WTC11 (cell line): ENCODE results near the gene ERCC4. TPM values are rescaled to one million over a fixed set of nuclear protein-coding genes. Genes with fewer than 3 reads are reported as not detected.

Source experiments
- ATAC-seq: fragments of 200-7000 bp; cut with Tn5 transposase; 2 replicates; pipeline ENCODE4 v1.10.0; 2021; ENCODE audit warnings: mild to moderate bottlenecking, moderate library complexity
- CTCF ChIA-PET: fragments of 300-600 bp; sonication (Branson Sonifier 250); formaldehyde crosslinking; loops from one replicate; lab custom pipeline; 2021; ENCODE audit warnings: antibody characterized with exemption; lab: Charles Lee
- POLR2A ChIA-PET: fragments of 350-600 bp; sonication (Branson Sonifier 250); formaldehyde crosslinking; loops from one replicate; lab custom pipeline; 2021; ENCODE audit warnings: antibody characterized with exemption; lab: Charles Lee
- DNase-seq: peaks from one replicate; pipeline ENCODE4 v3.0.0; 2021; ENCODE audit warnings: low spot score
- H3K27ac Mint-ChIP-seq: 2 replicates; pipeline ENCODE4 v1.8.0; 2021; ENCODE audit warnings: mixed read lengths
- H3K27me3 Mint-ChIP-seq: 2 replicates; pipeline ENCODE4 v1.8.0; 2021; ENCODE audit warnings: low read depth, mild to moderate bottlenecking, moderate library complexity, mixed read lengths
- H3K36me3 Mint-ChIP-seq: 2 replicates; pipeline ENCODE4 v1.8.0; 2021; ENCODE audit warnings: mixed read lengths
- H3K4me1 Mint-ChIP-seq: 2 replicates; pipeline ENCODE4 v1.8.0; 2022; ENCODE audit warnings: mixed read lengths
- H3K4me3 Mint-ChIP-seq: 2 replicates; pipeline ENCODE4 v1.8.0; 2021; ENCODE audit warnings: mild to moderate bottlenecking, moderate library complexity, mixed read lengths
- H3K9me3 Mint-ChIP-seq: 2 replicates; pipeline ENCODE4 v1.8.0; 2021; ENCODE audit warnings: mixed read lengths
- CBFB ChIP-seq: sonication (generic); formaldehyde crosslinking; IDR thresholded peaks from 2 replicates; pipeline ENCODE4 v1.8.1; 2022; ENCODE audit warnings: mild to moderate bottlenecking, low read depth, missing genetic modification reagents
- ELF4 ChIP-seq: sonication (generic); formaldehyde crosslinking; IDR thresholded peaks from 2 replicates; pipeline ENCODE4 v1.8.1; 2022; ENCODE audit warnings: low read depth, mild to moderate bottlenecking, moderate library complexity, missing genetic modification reagents
- ESRRA ChIP-seq: sonication (generic); formaldehyde crosslinking; IDR thresholded peaks from 2 replicates; pipeline ENCODE4 v1.8.1; 2022; ENCODE audit warnings: mild to moderate bottlenecking, missing genetic modification reagents, borderline replicate concordance
- ETV6 ChIP-seq: sonication (generic); formaldehyde crosslinking; IDR thresholded peaks from 2 replicates; pipeline ENCODE4 v1.8.1; 2022; ENCODE audit warnings: mild to moderate bottlenecking, missing genetic modification reagents
- GABPB1 ChIP-seq: sonication (generic); formaldehyde crosslinking; IDR thresholded peaks from 2 replicates; pipeline ENCODE4 v1.8.1; 2023; ENCODE audit warnings: mild to moderate bottlenecking, missing genetic modification reagents
- IRF2 ChIP-seq: sonication (generic); formaldehyde crosslinking; IDR thresholded peaks from 2 replicates; pipeline ENCODE4 v1.8.0; 2022; ENCODE audit warnings: low read depth, missing genetic modification reagents, borderline replicate concordance
- JAZF1 ChIP-seq: fragments of 250-450 bp; sonication (Bioruptor Pico); IDR thresholded peaks from 2 replicates; pipeline ENCODE4 v1.9.0; 2021; ENCODE audit warnings: moderate library complexity, mild to moderate bottlenecking, inconsistent platforms
- MXD4 ChIP-seq: fragments of 250-450 bp; sonication (Bioruptor Pico); IDR thresholded peaks from 2 replicates; pipeline ENCODE4 v1.8.0; 2021; ENCODE audit warnings: mild to moderate bottlenecking, moderate library complexity, borderline replicate concordance
- MYBL2 ChIP-seq: sonication (generic); formaldehyde crosslinking; IDR thresholded peaks from 2 replicates; pipeline ENCODE4 v1.8.1; 2023; ENCODE audit warnings: mild to moderate bottlenecking, moderate library complexity, missing genetic modification reagents
- NFATC4 ChIP-seq: fragments of 250-450 bp; sonication (Bioruptor Pico); IDR thresholded peaks from 2 replicates; pipeline ENCODE4 v1.9.0; 2021; ENCODE audit warnings: mild to moderate bottlenecking
- NFYB ChIP-seq: sonication (generic); formaldehyde crosslinking; conservative IDR thresholded peaks from 2 replicates; pipeline ENCODE4 v1.8.0; 2022; ENCODE audit warnings: low read depth, missing genetic modification reagents
- NR1H2 ChIP-seq: sonication (generic); formaldehyde crosslinking; IDR thresholded peaks from 2 replicates; pipeline ENCODE4 v1.9.0; 2021; ENCODE audit warnings: mild to moderate bottlenecking, moderate library complexity, missing genetic modification reagents
- NR3C1 ChIP-seq: sonication (generic); formaldehyde crosslinking; conservative IDR thresholded peaks from 2 replicates; pipeline ENCODE4 v1.8.1; 2023; ENCODE audit warnings: low read depth, mild to moderate bottlenecking, missing genetic modification reagents
- SP1 ChIP-seq: sonication (generic); formaldehyde crosslinking; conservative IDR thresholded peaks from 2 replicates; pipeline ENCODE4 v1.8.1; 2022; ENCODE audit warnings: missing genetic modification reagents
- TEAD1 ChIP-seq: sonication (generic); formaldehyde crosslinking; IDR thresholded peaks from 2 replicates; pipeline ENCODE4 v1.8.0; 2022; ENCODE audit warnings: mild to moderate bottlenecking, missing genetic modification reagents
- TEAD4 ChIP-seq: sonication (generic); formaldehyde crosslinking; IDR thresholded peaks from 2 replicates; pipeline ENCODE4 v1.8.0; 2022; ENCODE audit warnings: mild to moderate bottlenecking, missing genetic modification reagents
- ZBTB21 ChIP-seq: sonication (generic); formaldehyde crosslinking; IDR thresholded peaks from 2 replicates; pipeline ENCODE4 v1.8.1; 2023; ENCODE audit warnings: mild to moderate bottlenecking, missing genetic modification reagents, borderline replicate concordance
- ZNF121 ChIP-seq: sonication (generic); formaldehyde crosslinking; IDR thresholded peaks from 2 replicates; pipeline ENCODE4 v1.8.0; 2023; ENCODE audit warnings: missing genetic modification reagents
- ZNF396 ChIP-seq: fragments of 250-450 bp; sonication (Bioruptor Pico); IDR thresholded peaks from 2 replicates; pipeline ENCODE4 v1.8.0; 2021; ENCODE audit warnings: mild to moderate bottlenecking, moderate library complexity, borderline replicate concordance
- total RNA-seq: library from RNA; stranded (reverse); gene quantifications from 3 replicates; pipeline ENCODE4 v1.2.3, GENCODE V29; 2021
- TF ChIP-seq, protein P1 (sequence below): sonication (generic); formaldehyde crosslinking; IDR thresholded peaks from 2 replicates; pipeline ENCODE4 v1.8.1; 2023; ENCODE audit warnings: mild to moderate bottlenecking, missing genetic modification reagents, moderate library complexity
- TF ChIP-seq, protein P2 (sequence below): sonication (generic); formaldehyde crosslinking; IDR thresholded peaks from 2 replicates; pipeline ENCODE4 v1.8.0; 2022; ENCODE audit warnings: mild to moderate bottlenecking, missing genetic modification reagents
- TF ChIP-seq, protein P3 (sequence below): fragments of 250-450 bp; sonication (Bioruptor Pico); IDR thresholded peaks from 2 replicates; pipeline ENCODE4 v1.9.0; 2021; ENCODE audit warnings: mild to moderate bottlenecking
- TF ChIP-seq, protein P4 (sequence below): fragments of 250-450 bp; sonication (Bioruptor Pico); IDR thresholded peaks from 2 replicates; pipeline ENCODE4 v1.8.0; 2021; ENCODE audit warnings: mild to moderate bottlenecking

Gene ERCC4
- total RNA-seq, 1 experiment from 2014 or later, result 12.1 TPM

DNA sequence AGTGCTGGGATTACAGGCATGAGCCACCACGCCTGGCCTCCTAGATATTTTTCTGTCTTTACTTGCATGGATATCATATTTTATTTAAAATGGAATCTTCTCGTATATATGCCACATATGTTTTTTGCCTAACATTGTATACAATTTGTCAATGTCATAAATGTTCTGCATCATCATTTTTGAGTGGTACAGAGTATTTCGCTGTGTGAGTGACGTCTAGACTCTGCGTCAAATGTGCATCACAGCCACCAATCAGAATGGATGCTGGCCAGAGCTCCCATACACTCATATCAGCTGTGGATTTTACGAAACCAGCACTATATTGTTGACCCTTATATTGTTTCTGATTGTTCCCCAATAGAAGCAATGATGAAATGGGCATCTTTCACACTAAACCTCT, 57.2 kb downstream of the ERCC4 start (continued):
- no peak for TF ChIP-seq NFATC4 (CRISPR knock-in tag)
- TF ChIP-seq JAZF1 (CRISPR knock-in tag), result no peak
- TF ChIP-seq, protein P1, sequence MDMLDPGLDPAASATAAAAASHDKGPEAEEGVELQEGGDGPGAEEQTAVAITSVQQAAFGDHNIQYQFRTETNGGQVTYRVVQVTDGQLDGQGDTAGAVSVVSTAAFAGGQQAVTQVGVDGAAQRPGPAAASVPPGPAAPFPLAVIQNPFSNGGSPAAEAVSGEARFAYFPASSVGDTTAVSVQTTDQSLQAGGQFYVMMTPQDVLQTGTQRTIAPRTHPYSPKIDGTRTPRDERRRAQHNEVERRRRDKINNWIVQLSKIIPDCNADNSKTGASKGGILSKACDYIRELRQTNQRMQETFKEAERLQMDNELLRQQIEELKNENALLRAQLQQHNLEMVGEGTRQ (CRISPR knock-in tag), result no peak
- no peak for TF ChIP-seq ZNF396 (CRISPR knock-in tag)
- TF ChIP-seq ETV6 (CRISPR knock-in tag), result no peak
- no peak for TF ChIP-seq ZNF121
- TF ChIP-seq NR1H2, result no peak
- TF ChIP-seq, protein P2, sequence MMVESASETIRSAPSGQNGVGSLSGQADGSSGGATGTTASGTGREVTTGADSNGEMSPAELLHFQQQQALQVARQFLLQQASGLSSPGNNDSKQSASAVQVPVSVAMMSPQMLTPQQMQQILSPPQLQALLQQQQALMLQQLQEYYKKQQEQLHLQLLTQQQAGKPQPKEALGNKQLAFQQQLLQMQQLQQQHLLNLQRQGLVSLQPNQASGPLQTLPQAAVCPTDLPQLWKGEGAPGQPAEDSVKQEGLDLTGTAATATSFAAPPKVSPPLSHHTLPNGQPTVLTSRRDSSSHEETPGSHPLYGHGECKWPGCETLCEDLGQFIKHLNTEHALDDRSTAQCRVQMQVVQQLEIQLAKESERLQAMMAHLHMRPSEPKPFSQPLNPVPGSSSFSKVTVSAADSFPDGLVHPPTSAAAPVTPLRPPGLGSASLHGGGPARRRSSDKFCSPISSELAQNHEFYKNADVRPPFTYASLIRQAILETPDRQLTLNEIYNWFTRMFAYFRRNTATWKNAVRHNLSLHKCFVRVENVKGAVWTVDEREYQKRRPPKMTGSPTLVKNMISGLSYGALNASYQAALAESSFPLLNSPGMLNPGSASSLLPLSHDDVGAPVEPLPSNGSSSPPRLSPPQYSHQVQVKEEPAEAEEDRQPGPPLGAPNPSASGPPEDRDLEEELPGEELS (CRISPR knock-in tag), result no peak
- TF ChIP-seq TEAD4 (CRISPR knock-in tag), result no peak
- no peak for TF ChIP-seq MXD4 (CRISPR knock-in tag)
- no peak for TF ChIP-seq SP1 (CRISPR knock-in tag)
- TF ChIP-seq, protein P3, sequence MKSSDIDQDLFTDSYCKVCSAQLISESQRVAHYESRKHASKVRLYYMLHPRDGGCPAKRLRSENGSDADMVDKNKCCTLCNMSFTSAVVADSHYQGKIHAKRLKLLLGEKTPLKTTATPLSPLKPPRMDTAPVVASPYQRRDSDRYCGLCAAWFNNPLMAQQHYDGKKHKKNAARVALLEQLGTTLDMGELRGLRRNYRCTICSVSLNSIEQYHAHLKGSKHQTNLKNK (CRISPR knock-in tag), result no peak

DNA sequence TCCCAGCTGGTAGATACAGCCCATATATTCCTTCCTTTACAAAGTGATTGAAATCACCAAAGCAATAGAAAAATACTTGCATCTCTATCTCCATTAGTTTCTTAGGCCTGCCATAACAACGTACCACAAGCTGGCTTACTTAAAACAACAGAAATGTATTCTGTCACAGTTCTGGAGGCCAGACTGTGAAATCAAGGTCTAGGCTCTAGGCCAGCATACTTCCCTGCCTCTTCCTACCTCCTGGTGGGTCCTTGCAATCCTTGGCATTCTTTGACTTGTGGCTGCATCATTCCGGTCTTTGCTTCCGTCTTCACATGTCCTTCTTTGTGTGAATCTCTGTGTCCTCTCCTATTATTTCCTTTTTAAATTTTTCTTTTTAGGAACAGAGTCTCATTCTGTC, 62.5 kb downstream of the ERCC4 start:
- H3K4me3 Mint-ChIP-seq, result no peak overlapping the region
- peaks cover 4% of the 10 kb centered on the region; the same call in 1 of the 2 replicates for H3K9me3 Mint-ChIP-seq
- ATAC-seq (no peak), DNase-seq (no peak)
- CTCF ChIA-PET, result interaction anchor here (0.9 kb wide), 1 partner anchor 37 kb away, joined by 5 read pairs; no protein-coding TSS in a partner anchor
- TF ChIP-seq ZNF121 (no peak), NFYB (no peak), MYBL2 (CRISPR knock-in tag) (no peak), NFATC4 (CRISPR knock-in tag) (no peak), IRF2 (CRISPR knock-in tag) (no peak), TEAD1 (CRISPR knock-in tag) (no peak), ZNF396 (CRISPR knock-in tag) (no peak), GABPB1 (no peak)
- TF ChIP-seq, protein P1 (CRISPR knock-in tag), result no peak
- no peaks in the 10 kb centered on the region for H3K27me3 Mint-ChIP-seq
- POLR2A ChIA-PET, result no interaction called here
- no peaks in the 10 kb centered on the region; the same call in 1 of the 2 replicates for H3K36me3 Mint-ChIP-seq
- no peak overlapping the region for H3K27ac Mint-ChIP-seq
- no peaks in the 10 kb centered on the region for H3K4me1 Mint-ChIP-seq

DNA sequence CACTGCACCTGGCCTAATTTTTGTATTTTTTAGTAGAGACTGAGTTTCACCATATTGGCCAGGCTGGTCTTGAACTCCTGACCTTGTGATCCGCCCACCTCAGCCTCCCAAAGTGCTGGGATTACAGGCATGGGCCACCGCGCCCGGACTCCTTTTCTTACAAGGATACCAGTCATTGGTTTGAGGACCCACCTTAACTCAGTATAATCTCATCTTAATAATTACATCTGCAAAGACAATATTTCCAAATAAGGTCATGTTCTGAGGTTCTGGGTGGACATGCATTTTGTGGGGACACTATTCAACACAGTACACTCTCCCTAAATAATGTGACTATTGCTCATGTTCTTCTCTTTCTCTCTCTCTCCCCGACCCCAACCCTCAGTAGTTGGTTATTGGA, 63.7 kb downstream of the ERCC4 start:
- POLR2A ChIA-PET, result no interaction called here
- Mint-ChIP-seq H3K4me1 (no peaks in the 10 kb centered on the region), H3K27ac (no peak overlapping the region)

More for the DNA sequence above, 63.7 kb downstream of the ERCC4 start:
- no peak overlapping the region for H3K4me3 Mint-ChIP-seq
- peaks cover 7% of the 10 kb centered on the region; the same call in 1 of the 2 replicates for H3K9me3 Mint-ChIP-seq
- H3K27me3 Mint-ChIP-seq, result no peaks in the 10 kb centered on the region
- no peak for TF ChIP-seq NFATC4 (CRISPR knock-in tag)
- TF ChIP-seq NR3C1 (CRISPR knock-in tag), result no peak
- no peak for TF ChIP-seq ESRRA (CRISPR knock-in tag)
- no peak for TF ChIP-seq CBFB (CRISPR knock-in tag)
- TF ChIP-seq GABPB1, result no peak
- no peak for TF ChIP-seq ZBTB21 (CRISPR knock-in tag)
- TF ChIP-seq MXD4 (CRISPR knock-in tag), result no peak
- TF ChIP-seq MYBL2 (CRISPR knock-in tag), result no peak
- TF ChIP-seq, protein P4, sequence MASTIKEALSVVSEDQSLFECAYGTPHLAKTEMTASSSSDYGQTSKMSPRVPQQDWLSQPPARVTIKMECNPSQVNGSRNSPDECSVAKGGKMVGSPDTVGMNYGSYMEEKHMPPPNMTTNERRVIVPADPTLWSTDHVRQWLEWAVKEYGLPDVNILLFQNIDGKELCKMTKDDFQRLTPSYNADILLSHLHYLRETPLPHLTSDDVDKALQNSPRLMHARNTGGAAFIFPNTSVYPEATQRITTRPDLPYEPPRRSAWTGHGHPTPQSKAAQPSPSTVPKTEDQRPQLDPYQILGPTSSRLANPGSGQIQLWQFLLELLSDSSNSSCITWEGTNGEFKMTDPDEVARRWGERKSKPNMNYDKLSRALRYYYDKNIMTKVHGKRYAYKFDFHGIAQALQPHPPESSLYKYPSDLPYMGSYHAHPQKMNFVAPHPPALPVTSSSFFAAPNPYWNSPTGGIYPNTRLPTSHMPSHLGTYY (CRISPR knock-in tag), result no peak
- TF ChIP-seq ELF4 (CRISPR knock-in tag), result no peak
- CTCF ChIA-PET, result no interaction called here
- DNase-seq (no peak), ATAC-seq (no peak)
- H3K36me3 Mint-ChIP-seq, result no peaks in the 10 kb centered on the region; the same call in 1 of the 2 replicates
